Heart left ventricle (tissue), 16 donors: ENCODE measurements around the gene PHF1. TPM values are rescaled to one million over a fixed set of nuclear protein-coding genes. Genes with fewer than 3 reads are reported as not detected.

ENCODE experiments used
- ATAC-seq, 4 donors: fragments of 200-7000 bp; cut with Tn5 transposase; one replicate each; pipeline ENCODE4 v1.9.1; 2020 to 2022; ENCODE audit warnings: moderate library complexity in 4 of 4, mild to moderate bottlenecking in 3 of 4, moderate number of reproducible peaks in 1 of 4
- DNase-seq, 5 donors: peaks; one replicate each; pipeline ENCODE4 v3.0.0-alpha.2; 2020
- H3K27ac ChIP-seq, 12 donors: fragments of 200-600 bp; sonication (generic) in 4 of 12; one replicate each; pipeline versions ENCODE4 v1.5.0 to v1.8.0; 2016 to 2022; ENCODE audit warnings: mild to moderate bottlenecking in 2 of 12
- H3K27me3 ChIP-seq, 9 donors: fragments of 200-600 bp; sonication (generic) in 2 of 9; one replicate each; pipeline versions ENCODE4 v1.5.1 to v1.8.0; 2016 to 2022; ENCODE audit warnings: mild to moderate bottlenecking in 3 of 9
- H3K36me3 ChIP-seq, 9 donors: fragments of 200-600 bp; sonication (generic) in 2 of 9; one replicate each; pipeline versions ENCODE4 v1.5.0 to v1.8.0; 2018 to 2022; ENCODE audit warnings: mild to moderate bottlenecking in 2 of 9
- H3K4me1 ChIP-seq, 12 donors: fragments of 200-600 bp; sonication (generic) in 4 of 12; one replicate each; pipeline versions ENCODE4 v1.5.0 to v1.8.0; 2016 to 2022; ENCODE audit warnings: mild to moderate bottlenecking in 3 of 12
- H3K4me3 ChIP-seq, 12 donors: fragments of 200-600 bp; sonication (generic) in 4 of 12; one replicate each; pipeline versions ENCODE4 v1.5.0 to v1.8.0; 2017 to 2022; ENCODE audit warnings: mild to moderate bottlenecking in 9 of 12, moderate library complexity in 4 of 12
- H3K9me3 ChIP-seq, 12 donors: fragments of 200-600 bp; sonication (generic) in 4 of 12; one replicate each; pipeline versions ENCODE4 v1.5.0 to v1.8.0; 2016 to 2022; ENCODE audit warnings: mild to moderate bottlenecking in 1 of 12
- CTCF ChIP-seq, 12 donors: fragments of 200-600 bp; sonication (generic) in 4 of 12; IDR thresholded peaks; one replicate each; pipeline versions ENCODE4 v1.5.0 to v1.8.0; 2018 to 2022; ENCODE audit warnings: antibody characterized with exemption in 12 of 12, mild to moderate bottlenecking in 5 of 12
- POLR2A ChIP-seq, 2 donors: fragments of 450-650 bp; IDR thresholded peaks; one replicate each; pipeline ENCODE4 v1.6.1; 2017; ENCODE audit warnings: antibody characterized with exemption in 2 of 2, mild to moderate bottlenecking in 2 of 2, moderate library complexity in 2 of 2
- WGBS, 4 donors: extraction: QIAGEN DNeasy Blood & Tissue Kit in 2 of 4; methylation state at CpG; one replicate each; pipeline versions ENCODE4 v1.1.5 to v1.1.7; 2013 to 2018; 5-methylcytosine and 5-hydroxymethylcytosine counted together
- intact Hi-C, 10 donors: fragments of 100-400 bp; cut with DNase I; formaldehyde crosslinking; loops; one replicate each; pipeline versions ENCODE4 v1.11.1 to v1.14.2; 2022
- polyA plus RNA-seq, 2 donors: library from polyadenylated mRNA; stranded (reverse); fragments of 200-250 nt; gene quantifications; one replicate each; pipeline ENCODE4 v1.2.3, GENCODE V29; 2013
- total RNA-seq, 9 donors: library from RNA; depleted of rRNA in 2 of 9; stranded (reverse); fragments of >200 nt in 2 of 9; fragmentation: NEBNext Ultra II Directional in 3 of 9; extraction: Animal tissue kit (Norgen Biotek cat#: 25700) in 3 of 9; gene quantifications; one replicate each; pipeline versions ENCODE4 v1.1.0 to v1.2.4, GENCODE V29; 2016 to 2023
- donor health status: ischemic (EF 13 %, LVEDD 7.1; RV severe dilation, severe dysfunction).
- donor health status: healthy with polysubstance abuse.
- donor health status: DM: no; HTN: yes; CAD: no.
- donor health status: DM: no; HTN: no; CAD: no.
- donor health status: ischemic (EF 25% LVEDD 6.9; RV normal size, moderate dysfunction).
- donor health status: ischemic (EF 25% LVEDD 5.7; RV mildly dilated, moderate dysfunction).
- donor health status: healthy.
- donor health status: DM: yes; HTN: yes; CAD: no.
- donor health status: ischemic (EF 35%, LVEDD 5.7; RV mildly dilated, moderate dysfunction).
- donor health status: nonischemic (EF 11% LVEDD 7.7; RV severe dilation, severe dysfunction).
- donor health status: DM: yes; HTN: yes; CAD: no.
- donor health status: PGD.
- donor health status: ischemic (EF 29% LVEDD 5.4; RV normal size, mild dysfunction).
- donor health status: nonischemic (EF 23%, LVEDD 6.1; RV moderate dilation, normal function).

PHF1 gene
- total and polyA plus RNA-seq, 11 donors: 43.0 to 82.1 (median 50.0) TPM

- DNase-seq (peak; percentile 99), ATAC-seq (peak; percentile 98 to 99 (median 99))
- WGBS, 4 donors: 0 to 1% (median 0%) methylated on average over 54 to 67 of the region's 67 CpGs
- Histone ChIP-seq H3K27me3 (no peaks in the 10 kb centered on the region), H3K27ac (peak within 1 kb of the TSS; percentile 14 to 93 (median 88)), H3K4me1 (peaks cover 4 to 19% (median 8%) of the 10 kb centered on the region in 12 donors), H3K9me3 (no peaks in the 10 kb centered on the region), H3K36me3 (no peaks in the 10 kb centered on the region), H3K4me3 (peak within 1 kb of the TSS in 11 of 12 donors; percentile 38 to 72 (median 59))
- TF ChIP-seq POLR2A (IDR thresholded peaks at IDR 0.05) (peak in 1 of 2 donors; percentile 32), CTCF (IDR thresholded peaks at IDR 0.05) (peak; percentile 96 to 100 (median 98))
- intact Hi-C loops: loop anchor here in 7 of 10 donors (1.0 to 5.0 kb wide), 7 partner anchors 19 to 63 kb away; partner anchors contain the start of genes CUTA (in 1 of the 7), PHF1 (in 1 of the 7) and ZBTB9 (in 1 of the 7)
Observed at GRCh38 chr6:33391278-33391921, 19.4 kb upstream of the PHF1 start, which contains the start of gene KIFC1. Gene KIFC1 (plus strand): TSS chr6:33391823. CDS start chr6:33391986, 163 bp downstream.

DNA sequence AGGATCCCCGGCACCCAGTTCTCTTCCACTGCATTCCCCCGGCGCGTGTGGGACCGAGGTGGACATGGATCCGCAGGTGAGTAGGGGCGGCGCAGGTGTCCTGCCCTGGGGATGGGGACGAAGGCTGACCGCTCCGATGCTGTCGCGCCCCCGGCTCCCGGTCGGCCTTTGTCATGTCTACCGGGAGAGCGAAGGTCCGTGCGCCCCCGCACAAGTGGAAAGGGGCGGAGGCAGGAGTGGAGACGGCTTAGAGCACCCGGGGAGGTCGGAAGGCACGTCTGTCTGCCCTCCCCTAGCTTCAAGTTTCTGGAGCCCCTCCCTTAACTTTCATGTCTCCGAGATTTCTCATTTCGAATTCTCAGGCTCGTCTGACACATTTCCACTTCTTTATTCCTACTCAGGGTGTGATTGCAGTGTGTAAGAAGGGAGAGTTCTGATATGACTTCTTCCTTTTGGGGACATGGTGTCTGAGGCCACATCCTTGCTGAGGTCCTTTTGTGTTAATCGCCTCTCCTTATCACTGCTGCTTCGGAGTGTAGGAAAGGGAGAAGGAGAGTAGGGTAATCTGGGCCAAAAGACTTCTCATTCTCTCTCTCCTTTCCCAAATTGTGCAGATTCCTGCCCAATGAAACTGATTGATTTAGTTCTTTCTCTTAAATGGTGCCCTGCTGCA is 18.8 kb upstream of the PHF1 start:
- Histone ChIP-seq H3K4me3 (peak overlapping the region in 11 of 12 donors; percentile 38 to 72 (median 59)), H3K27ac (peak overlapping the region in 8 of 12 donors; percentile 34 to 93 (median 86)), H3K36me3 (no peaks in the 10 kb centered on the region), H3K4me1 (peaks cover 4 to 19% (median 8%) of the 10 kb centered on the region in 12 donors), H3K27me3 (no peaks in the 10 kb centered on the region), H3K9me3 (no peaks in the 10 kb centered on the region)
- TF ChIP-seq POLR2A (IDR thresholded peaks at IDR 0.05) (no peak), CTCF (IDR thresholded peaks at IDR 0.05) (no peak)
- peak in 1 of 4 donors; percentile 3 for ATAC-seq
- DNase-seq: no peak
- intact Hi-C loops: loop anchor here in 7 of 10 donors (1.0 to 5.0 kb wide), 7 partner anchors 18 to 62 kb away; partner anchors contain the start of genes CUTA (in 1 of the 7), PHF1 (in 1 of the 7) and ZBTB9 (in 1 of the 7)
- WGBS, 4 donors: 0 to 1% (median 1%) methylated on average over 25 to 31 of the region's 31 CpGs

- Histone ChIP-seq H3K4me1 (peaks cover 4 to 19% (median 8%) of the 10 kb centered on the region in 12 donors), H3K27me3 (no peaks in the 10 kb centered on the region), H3K9me3 (no peaks in the 10 kb centered on the region), H3K36me3 (no peaks in the 10 kb centered on the region), H3K4me3 (peak overlapping the region in 3 of 12 donors; percentile 57 to 72 (median 69)), H3K27ac (peak overlapping the region in 1 of 12 donors; percentile 93)
- TF ChIP-seq CTCF (IDR thresholded peaks at IDR 0.05) (no peak), POLR2A (IDR thresholded peaks at IDR 0.05) (no peak)
- DNase-seq (no peak), ATAC-seq (no peak)
- intact Hi-C loops: loop anchor here in 1 of 10 donors (5.0 kb wide), 1 partner anchor 35 kb away; no protein-coding TSS in a partner anchor
- WGBS, 4 donors: 42 to 48% (median 44%) methylated on average over 5 of the region's 5 CpGs
Observed at GRCh38 chr6:33392595-33392948, 18.2 kb upstream of the PHF1 start.

DNA sequence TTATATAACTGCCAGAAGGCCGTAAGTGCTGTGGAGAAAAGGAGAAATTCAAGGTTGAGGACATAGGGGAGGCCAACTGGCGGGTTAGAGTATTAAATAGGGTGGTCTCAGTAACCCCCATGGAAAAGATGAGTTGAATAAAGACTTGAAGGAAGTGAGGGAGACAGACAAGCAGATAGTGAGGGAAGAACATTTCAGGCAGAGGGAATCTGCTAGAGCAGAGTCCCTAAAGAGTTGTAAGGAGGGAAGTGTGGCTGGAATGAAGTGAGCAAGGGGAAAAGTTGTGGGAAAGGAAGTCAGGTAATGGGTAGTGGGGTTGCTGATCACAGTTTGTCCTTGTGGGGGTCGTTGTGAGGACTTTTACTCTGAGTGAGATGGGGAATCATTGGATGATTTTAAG is 17.8 kb upstream of the PHF1 start:
- no peak for ATAC-seq
- no peak overlapping the region for H3K27ac ChIP-seq
- DNase-seq: no peak
- H3K4me1 ChIP-seq: peaks cover 4 to 19% (median 8%) of the 10 kb centered on the region in 12 donors
- H3K27me3 ChIP-seq: no peaks in the 10 kb centered on the region
- H3K4me3 ChIP-seq: peak overlapping the region in 1 of 12 donors; percentile 69
- no peaks in the 10 kb centered on the region for H3K9me3 ChIP-seq
- TF ChIP-seq POLR2A (IDR thresholded peaks at IDR 0.05) (no peak), CTCF (IDR thresholded peaks at IDR 0.05) (no peak)
- WGBS, 4 donors: 54 to 62% (median 55%) methylated on average over 3 of the region's 3 CpGs
- intact Hi-C loops: loop anchor here in 1 of 10 donors (5.0 kb wide), 1 partner anchor 34 kb away; no protein-coding TSS in a partner anchor
- H3K36me3 ChIP-seq: no peaks in the 10 kb centered on the region
